Endothelial cell of umbilical vein (primary cell): ENCODE results near the gene NDUFS4. TPM values are rescaled to one million over a fixed set of nuclear protein-coding genes. Genes with fewer than 3 reads are reported as not detected.

Source experiments
- BruUV-seq: library from RNA; stranded (reverse); fragments of 400-500 nt; replicated peaks from 2 replicates; lab custom pipeline; 2021; lab: Mats Ljungman, UMichigan
- CTCF ChIA-PET: fragments of 300-600, 350-600 bp; sonication (Branson Sonifier 250); formaldehyde crosslinking; loops from one replicate; lab custom pipeline; 2021; ENCODE audit warnings: antibody characterized with exemption, inconsistent platforms; lab: Charles Lee
- POLR2A ChIA-PET: fragments of 300-600, 350-600 bp; sonication (Branson Sonifier 250); formaldehyde crosslinking; loops from one replicate; lab custom pipeline; 2021; ENCODE audit warnings: antibody characterized with exemption, inconsistent platforms; lab: Charles Lee
- DNase-seq: peaks from one replicate; pipeline ENCODE4 v3.0.0-alpha.2; 2011; ENCODE audit warnings: low read depth, low spot score
- FAIRE-seq: peaks from 2 replicates; lab custom pipeline; 2011; peaks lifted over from hg19 to GRCh38; lab: Jason Lieb, UNC
- H2AFZ ChIP-seq: 2 replicates; pipeline ENCODE4 v1.6.0; 2012; ENCODE audit warnings: low read depth, low read length, control low read depth, inconsistent platforms
- H3K27ac ChIP-seq: 2 replicates; pipeline ENCODE4 v1.5.1; 2011; ENCODE audit warnings: low read depth, mild to moderate bottlenecking, control low read depth, low read length, moderate library complexity; ENCODE audit not compliant: insufficient read depth
- H3K27me3 ChIP-seq, 2 experiments: 2 replicates each; pipeline versions ENCODE4 v1.6.0 to v1.6.1; 2011; ENCODE audit warnings: low read length in 2 of 2, mixed read lengths in 1 of 2; ENCODE audit not compliant: control insufficient read depth in 2 of 2, insufficient read depth in 2 of 2
- H3K36me3 ChIP-seq, 2 experiments: 2 replicates in 1 of 2; 3 replicates in 1 of 2; pipeline ENCODE4 v1.5.1; 2011; ENCODE audit warnings: low read length in 2 of 2, mild to moderate bottlenecking in 1 of 2, moderate library complexity in 1 of 2; ENCODE audit not compliant: control insufficient read depth in 2 of 2, insufficient read depth in 2 of 2; ENCODE audit errors: extremely low read depth in 1 of 2
- H3K4me1 ChIP-seq: 3 replicates; pipeline ENCODE4 v1.5.1; 2011; ENCODE audit warnings: mild to moderate bottlenecking, low read length; ENCODE audit not compliant: control insufficient read depth, insufficient read depth; ENCODE audit errors: extremely low read depth
- H3K4me2 ChIP-seq: 2 replicates; pipeline ENCODE4 v1.6.1; 2011; ENCODE audit warnings: low read length, control low read depth, mixed read lengths; ENCODE audit not compliant: insufficient read depth
- H3K4me3 ChIP-seq, 3 experiments: fragments of 200-600 bp in 1 of 3; sonication (generic), shearing (Covaris generic) in 1 of 3; replicated peaks in 1 of 3; 2 replicates each; pipeline ENCODE4 v1.5.1; 2011 to 2016; ENCODE audit warnings: control low read depth in 3 of 3, low read length in 3 of 3, mild to moderate bottlenecking in 2 of 3, inconsistent platforms in 1 of 3, low read depth in 1 of 3, moderate library complexity in 1 of 3; ENCODE audit not compliant: insufficient read depth in 1 of 3
- H3K79me2 ChIP-seq: 2 replicates; pipeline ENCODE4 v1.6.0; 2012; ENCODE audit warnings: low read length, inconsistent platforms; ENCODE audit not compliant: control insufficient read depth, insufficient read depth
- H3K9ac ChIP-seq: replicated peaks from 2 replicates; pipeline ENCODE3; 2011; ENCODE audit warnings: low read length, control low read depth; ENCODE audit not compliant: insufficient read depth; ENCODE audit errors: extremely low read depth
- H3K9me1 ChIP-seq: replicated peaks from 3 replicates; pipeline ENCODE4 v1.6.0; 2011; ENCODE audit warnings: mild to moderate bottlenecking, low read length; ENCODE audit not compliant: control insufficient read depth, insufficient read depth; ENCODE audit errors: extremely low read depth
- H3K9me3 ChIP-seq: replicated peaks from 2 replicates; pipeline ENCODE4 v1.5.1; 2012; ENCODE audit warnings: low read length, inconsistent platforms; ENCODE audit not compliant: control insufficient read depth, insufficient read depth
- H4K20me1 ChIP-seq: replicated peaks from 2 replicates; pipeline ENCODE3; 2011; ENCODE audit warnings: mild to moderate bottlenecking, low read length; ENCODE audit not compliant: control insufficient read depth, insufficient read depth; ENCODE audit errors: extremely low read depth
- EZH2 ChIP-seq: IDR thresholded peaks from 2 replicates; pipeline ENCODE4 v1.6.1; 2012; ENCODE audit warnings: borderline replicate concordance, low read depth, mild to moderate bottlenecking, moderate library complexity, low read length, inconsistent platforms; ENCODE audit not compliant: severe bottlenecking
- FOS ChIP-seq: IDR thresholded peaks from 2 replicates; pipeline ENCODE4 v1.6.1; 2011; ENCODE audit warnings: mild to moderate bottlenecking, low read length, moderate library complexity, borderline replicate concordance; ENCODE audit not compliant: insufficient read depth
- GATA2 ChIP-seq: IDR thresholded peaks from 2 replicates; pipeline ENCODE4 v1.7.0; 2011; ENCODE audit warnings: low read depth, mild to moderate bottlenecking, moderate library complexity, mixed read lengths, low read length; ENCODE audit not compliant: insufficient read length, insufficient read depth
- JUN ChIP-seq: IDR thresholded peaks from 2 replicates; pipeline ENCODE4 v1.6.1; 2011; ENCODE audit warnings: borderline replicate concordance, low read depth; ENCODE audit not compliant: insufficient read length, insufficient read depth
- MYC ChIP-seq: IDR thresholded peaks from one replicate; pipeline ENCODE4 v1.6.1; 2011; ENCODE audit warnings: mild to moderate bottlenecking, low read depth, low read length
- POLR2A ChIP-seq: IDR thresholded peaks from 2 replicates; pipeline ENCODE4 v1.6.1; 2012; ENCODE audit warnings: low read depth, mild to moderate bottlenecking, control low read depth, low read length
- POLR2AphosphoS5 ChIP-seq: IDR thresholded peaks from 2 replicates; pipeline ENCODE4 v1.6.1; 2012; ENCODE audit warnings: low read depth, mild to moderate bottlenecking, control low read depth, low read length, moderate library complexity; ENCODE audit not compliant: insufficient read depth
- dilution Hi-C: fragments of 300-500 bp; cut with MboI; formaldehyde crosslinking; loops from one replicate; pipeline ENCODE4 v1.15.0; 2019; ENCODE audit warnings: low sequenced_read_pairs; ENCODE audit not compliant: extremely low pct_ligation_motif_present
- intact Hi-C: fragments of 100-400 bp; cut with micrococcal nuclease; formaldehyde crosslinking; loops from one replicate; pipeline ENCODE4 v1.10.0; 2022
- polyA plus RNA-seq, 4 experiments: library from polyadenylated mRNA; depleted of rRNA in 3 of 4; stranded (reverse) in 3 of 4; unstranded in 1 of 4; fragments of >200 nt; gene quantifications; 2 replicates each; pipeline versions ENCODE4 v1.2.1 to v1.2.3, GENCODE V29; 2011 to 2012; ENCODE audit warnings: missing spikeins in 1 of 4
- total RNA-seq: library from RNA; stranded (reverse); gene quantifications from 2 replicates; pipeline ENCODE4 v1.2.3, GENCODE V29; 2021

NDUFS4 gene
- total and polyA plus RNA-seq, 2 donors (not counting 3 experiments of a cell fraction or from before 2014, with no cell fraction given) = 70.4 to 76.2 TPM

GRCh38 chr5:53713978-53714666 is 153.7 kb downstream of the NDUFS4 start:
- Histone ChIP-seq H3K27ac (no peak overlapping the region), H4K20me1 (no peaks in the 10 kb centered on the region), H3K79me2 (no peaks in the 10 kb centered on the region), H3K9me1 (no peaks in the 10 kb centered on the region), H3K4me1 (no peaks in the 10 kb centered on the region), H3K9me3 (no peaks in the 10 kb centered on the region), H2AFZ (no peak overlapping the region), H3K27me3 (no peaks in the 10 kb centered on the region), H3K36me3 (no peaks in the 10 kb centered on the region), H3K9ac (no peak overlapping the region), H3K4me2 (no peak overlapping the region), H3K4me3 (no peak overlapping the region)
- intact Hi-C loops (no loop called here), dilution Hi-C loops (no loop called here)
- DNase-seq = no peak
- POLR2A ChIA-PET = no interaction called here
- CTCF ChIA-PET = interaction anchor here (0.7 kb wide), 1 partner anchor 31 kb away, joined by 3 read pairs; no protein-coding TSS in a partner anchor
- FAIRE-seq = no peak
- no TSS peak for BruUV-seq
- TF ChIP-seq MYC = no peak
- TF ChIP-seq FOS = no peak
- no peak for TF ChIP-seq GATA2
- TF ChIP-seq EZH2 = no peak
- TF ChIP-seq JUN = no peak

- no peak overlapping the region for H2AFZ ChIP-seq
- ChIA-PET CTCF (interaction anchor here (0.7 kb wide), 1 partner anchor 32 kb away, joined by 3 read pairs; no protein-coding TSS in a partner anchor), POLR2A (no interaction called here)
- H3K4me1 ChIP-seq = no peaks in the 10 kb centered on the region
- dilution Hi-C loops = no loop called here
- H3K27me3 ChIP-seq = no peaks in the 10 kb centered on the region
- TF ChIP-seq POLR2AphosphoS5 (no peak), POLR2A (no peak), JUN (no peak)
- H3K27ac ChIP-seq = no peak overlapping the region
- BruUV-seq = no TSS peak
- H3K36me3 ChIP-seq = no peaks in the 10 kb centered on the region
- DNase-seq = no peak
- no peaks in the 10 kb centered on the region for H4K20me1 ChIP-seq
- no peaks in the 10 kb centered on the region for H3K9me3 ChIP-seq
- intact Hi-C loops = no loop called here
- H3K79me2 ChIP-seq = no peaks in the 10 kb centered on the region
- no peak for FAIRE-seq
- H3K4me2 ChIP-seq = no peak overlapping the region
- no peak overlapping the region for H3K4me3 ChIP-seq
- H3K9me1 ChIP-seq = no peaks in the 10 kb centered on the region
- H3K9ac ChIP-seq = no peak overlapping the region
Observed at GRCh38 chr5:53714667-53715010, 154.2 kb downstream of the NDUFS4 start.
